Muscle layer of colon (tissue), 2 donors: ENCODE measurements around the gene ESPL1.

Experiments
- H3K27ac ChIP-seq: one replicate; pipeline ENCODE4 v1.7.0; 2013; ENCODE audit warnings: low read depth, mild to moderate bottlenecking, low read length, moderate library complexity
- H3K27me3 ChIP-seq, 2 donors: one replicate each; pipeline ENCODE4 v1.7.0; 2013; ENCODE audit warnings: low read length in 2 of 2, mild to moderate bottlenecking in 2 of 2; ENCODE audit not compliant: insufficient read depth in 2 of 2, control insufficient read depth in 1 of 2
- H3K36me3 ChIP-seq: one replicate; pipeline ENCODE4 v1.7.0; 2013; ENCODE audit warnings: mild to moderate bottlenecking, low read length; ENCODE audit not compliant: insufficient read depth
- H3K4me1 ChIP-seq: one replicate; pipeline ENCODE4 v1.7.0; 2013; ENCODE audit warnings: mild to moderate bottlenecking, low read length; ENCODE audit not compliant: insufficient read depth
- H3K4me3 ChIP-seq, 2 donors: one replicate each; pipeline ENCODE4 v1.7.0; 2013; ENCODE audit warnings: low read length in 2 of 2, low read depth in 1 of 2, mild to moderate bottlenecking in 1 of 2, moderate library complexity in 1 of 2
- H3K9ac ChIP-seq: one replicate; pipeline ENCODE4 v1.7.0; 2013; ENCODE audit warnings: low read length
- H3K9me3 ChIP-seq: one replicate; pipeline ENCODE4 v1.7.0; 2013; ENCODE audit warnings: mild to moderate bottlenecking, low read length
- donor health status: abdominal sarcoma.
- donor health status: Adenocarcinoma of cecum.

ESPL1 gene

GRCh38 chr12:53267999-53268629, at the start of gene ESPL1:
TSS of gene ESPL1 (plus strand) at chr12:53268299. CDS start at chr12:53268767, 468 bp downstream.
- H3K36me3 ChIP-seq: no peaks in the 10 kb centered on the region
- H3K4me1 ChIP-seq: peaks cover 6% of the 10 kb centered on the region
- H3K9ac ChIP-seq: no peak within 1 kb of the TSS
- no peaks in the 10 kb centered on the region for H3K9me3 ChIP-seq
- H3K27ac ChIP-seq: peak within 1 kb of the TSS; percentile 17
- H3K4me3 ChIP-seq: peak within 1 kb of the TSS; percentile 71 to 72
- H3K27me3 ChIP-seq: no peaks in the 10 kb centered on the region

GRCh38 chr12:53218551-53219291, 49.4 kb upstream of the ESPL1 start:
- no peaks in the 10 kb centered on the region for H3K27me3 ChIP-seq
- H3K4me3 ChIP-seq: peak overlapping the region; percentile 96 to 100
- no peaks in the 10 kb centered on the region for H3K9me3 ChIP-seq
- H3K4me1 ChIP-seq: peaks cover 59% of the 10 kb centered on the region
- H3K9ac ChIP-seq: peak overlapping the region; percentile 82
- peaks cover 18% of the 10 kb centered on the region for H3K36me3 ChIP-seq
- H3K27ac ChIP-seq: peak overlapping the region; percentile 100

GRCh38 chr12:53219292-53219955, 48.7 kb upstream of the ESPL1 start:
- Histone ChIP-seq H3K9ac (peak overlapping the region; percentile 82), H3K36me3 (peaks cover 11% of the 10 kb centered on the region), H3K4me3 (peak overlapping the region; percentile 96 to 100), H3K27me3 (no peaks in the 10 kb centered on the region), H3K9me3 (no peaks in the 10 kb centered on the region), H3K27ac (peak overlapping the region; percentile 100), H3K4me1 (peaks cover 61% of the 10 kb centered on the region)

GRCh38 chr12:53219956-53220693, 48.0 kb upstream of the ESPL1 start:
- peaks cover 62% of the 10 kb centered on the region for H3K4me1 ChIP-seq
- H3K9me3 ChIP-seq: no peaks in the 10 kb centered on the region
- H3K4me3 ChIP-seq: peak overlapping the region; percentile 96 to 100
- H3K27ac ChIP-seq: peak overlapping the region; percentile 100
- peak overlapping the region; percentile 82 for H3K9ac ChIP-seq
- peaks cover 4% of the 10 kb centered on the region for H3K36me3 ChIP-seq
- H3K27me3 ChIP-seq: no peaks in the 10 kb centered on the region

GRCh38 chr12:53220694-53221202, 47.4 kb upstream of the ESPL1 start:
- Histone ChIP-seq H3K9me3 (no peaks in the 10 kb centered on the region), H3K4me1 (peaks cover 65% of the 10 kb centered on the region), H3K9ac (peak overlapping the region; percentile 99), H3K4me3 (peak overlapping the region; percentile 96 to 100), H3K27ac (peak overlapping the region; percentile 100), H3K36me3 (no peaks in the 10 kb centered on the region), H3K27me3 (no peaks in the 10 kb centered on the region)

- no peaks in the 10 kb centered on the region for H3K27me3 ChIP-seq
- peak overlapping the region; percentile 100 for H3K27ac ChIP-seq
- no peaks in the 10 kb centered on the region for H3K9me3 ChIP-seq
- no peaks in the 10 kb centered on the region for H3K36me3 ChIP-seq
- peak overlapping the region; percentile 99 for H3K9ac ChIP-seq
- H3K4me3 ChIP-seq: peak overlapping the region; percentile 53 to 88
- H3K4me1 ChIP-seq: peaks cover 62% of the 10 kb centered on the region
These were observed 46.7 kb upstream of the ESPL1 start for GRCh38 chr12:53221203-53222080.

- H3K4me1 ChIP-seq: peaks cover 54% of the 10 kb centered on the region
These were observed 45.9 kb upstream of the ESPL1 start for GRCh38 chr12:53222170-53222721.

GRCh38 chr12:53222806-53223261, 45.3 kb upstream of the ESPL1 start:
- Histone ChIP-seq H3K9me3 (no peaks in the 10 kb centered on the region), H3K4me1 (peaks cover 48% of the 10 kb centered on the region), H3K9ac (peak overlapping the region; percentile 49), H3K36me3 (peaks cover 5% of the 10 kb centered on the region), H3K27me3 (no peaks in the 10 kb centered on the region), H3K4me3 (no peak overlapping the region), H3K27ac (peak overlapping the region; percentile 100)

More at GRCh38 chr12:53222170-53222721, 45.9 kb upstream of the ESPL1 start:
- Histone ChIP-seq H3K27me3 (no peaks in the 10 kb centered on the region), H3K9ac (peak overlapping the region; percentile 68), H3K27ac (peak overlapping the region; percentile 100), H3K36me3 (no peaks in the 10 kb centered on the region), H3K9me3 (no peaks in the 10 kb centered on the region), H3K4me3 (peak overlapping the region in 1 of 2 donors; percentile 45)

GRCh38 chr12:53223389-53224060, 44.6 kb upstream of the ESPL1 start:
- H3K9ac ChIP-seq: peak overlapping the region; percentile 39
- H3K4me1 ChIP-seq: peaks cover 42% of the 10 kb centered on the region
- H3K36me3 ChIP-seq: peaks cover 10% of the 10 kb centered on the region
- H3K9me3 ChIP-seq: no peaks in the 10 kb centered on the region
- H3K27ac ChIP-seq: peak overlapping the region; percentile 100
- no peaks in the 10 kb centered on the region for H3K27me3 ChIP-seq
- peak overlapping the region in 1 of 2 donors; percentile 16 for H3K4me3 ChIP-seq
